ENCODE results near the gene EIF2AK2.

EIF2AK2 gene

DNA sequence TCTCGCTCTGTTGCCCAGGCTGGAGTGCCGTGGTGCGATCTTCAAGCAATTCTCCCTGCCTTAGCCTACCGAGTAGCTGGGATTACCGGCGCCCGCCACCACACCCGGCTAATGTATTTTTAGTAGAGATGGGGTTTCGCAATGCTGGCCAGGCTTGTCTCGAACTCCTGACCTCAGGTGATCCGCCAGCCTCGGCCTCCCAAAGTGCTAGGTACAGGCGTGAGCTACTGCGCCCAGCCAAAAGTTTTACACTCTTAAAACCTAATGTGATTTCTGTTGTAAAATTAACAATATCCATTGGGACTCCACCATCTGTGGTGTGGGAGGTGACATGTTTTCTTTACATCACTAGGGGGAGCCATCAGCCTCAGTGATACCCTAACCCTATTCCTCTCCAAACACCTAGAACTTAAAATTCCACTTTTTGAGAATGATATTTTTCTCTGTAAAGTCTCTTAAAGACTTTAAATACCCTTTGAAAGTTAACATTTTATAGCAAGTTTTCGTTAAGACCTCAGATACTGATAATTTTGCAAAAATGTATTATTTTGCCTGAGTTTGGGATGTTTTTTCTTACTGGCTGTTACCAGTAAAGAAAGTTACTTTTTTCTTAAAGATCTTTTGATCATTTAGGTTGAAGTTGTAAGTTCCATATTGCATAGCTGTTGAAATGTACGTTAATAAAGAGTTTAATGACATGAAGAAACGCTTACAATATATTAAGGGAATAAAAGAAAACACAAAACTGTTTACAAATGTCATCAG, 11.6 kb upstream of the EIF2AK2 start:
- DNase-seq: peak; percentile 29 to 67 (median 61)

- no peak for DNase-seq
Observed at GRCh38 chr2:37167636-37168180, 10.9 kb upstream of the EIF2AK2 start.

DNA sequence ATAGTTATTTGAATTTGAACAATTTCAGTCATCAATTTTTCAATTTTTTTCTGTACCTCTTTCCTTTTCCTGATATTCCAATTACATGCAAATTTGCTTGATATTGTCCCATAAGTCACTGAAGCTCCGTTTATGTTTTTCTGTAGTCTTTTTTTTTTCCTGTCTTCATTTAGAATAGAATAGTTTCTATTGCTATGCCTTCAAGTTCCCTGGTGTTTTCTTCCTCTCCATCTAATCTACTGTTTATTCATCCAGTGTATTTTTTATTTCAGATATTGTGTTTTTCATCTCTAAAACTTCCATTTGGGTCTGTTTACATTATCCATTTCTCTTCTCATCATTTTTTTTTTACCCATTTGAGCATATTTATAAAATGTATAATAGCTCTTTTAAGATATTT, 8.0 kb upstream of the EIF2AK2 start:
- DNase-seq: no peak

- peak; percentile 19 to 43 (median 38) for DNase-seq
Observed at GRCh38 chr2:37156071-37156856, 516 bp downstream of the EIF2AK2 start.

DNA sequence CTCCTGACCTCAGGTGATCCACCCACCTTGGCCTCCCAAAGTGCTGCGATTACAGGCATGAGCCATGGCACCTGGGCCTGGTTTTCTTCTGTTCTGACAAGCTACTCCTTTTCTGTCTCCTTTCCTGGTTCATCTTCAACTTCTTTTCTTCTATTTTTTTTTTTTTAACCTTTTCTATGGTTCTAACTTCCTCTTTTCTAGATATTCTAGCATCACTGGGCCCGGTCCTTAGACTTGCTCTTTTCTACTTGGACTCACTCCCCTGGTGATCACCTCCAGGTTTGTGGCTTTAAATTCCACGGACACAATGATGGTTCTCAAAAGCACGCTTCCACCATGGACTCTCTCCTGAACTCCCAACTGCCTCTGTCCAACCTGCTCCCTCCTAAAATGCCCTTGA, 2.0 kb downstream of the EIF2AK2 start:
- DNase-seq: no peak

- no peak for DNase-seq
Observed at GRCh38 chr2:37153224-37153623, 3.6 kb downstream of the EIF2AK2 start.

DNA sequence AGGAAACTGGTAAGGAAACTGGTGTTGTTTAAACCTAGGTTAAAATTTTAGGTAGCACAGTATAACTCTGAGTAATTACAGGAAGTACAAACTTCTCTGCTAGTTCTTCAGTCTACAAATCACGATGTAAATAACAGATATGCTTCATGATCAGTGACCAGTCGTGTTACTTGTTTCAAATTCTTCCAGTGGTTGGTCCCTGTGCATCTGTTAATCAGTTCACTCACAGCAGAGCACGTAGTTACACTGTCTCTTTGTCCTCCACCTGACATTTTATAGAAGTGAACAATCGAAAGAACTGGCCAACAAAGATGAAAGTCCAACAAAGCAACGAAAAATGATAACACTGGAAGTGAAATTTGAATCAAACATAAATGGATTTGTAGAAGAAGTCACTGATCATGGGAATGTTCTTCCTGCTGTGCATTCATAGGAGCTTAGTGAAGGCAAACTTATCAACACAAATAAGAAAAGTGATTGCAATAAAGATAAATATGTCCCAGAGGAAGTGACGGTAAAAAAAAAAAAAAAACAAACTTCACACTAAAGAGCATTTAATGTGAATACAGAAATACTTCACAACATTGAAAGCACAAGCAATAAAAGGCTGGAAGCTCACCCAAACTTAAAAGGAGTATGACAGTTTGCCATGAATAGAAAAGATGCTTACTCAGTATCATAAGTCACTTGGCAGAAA, 7.0 kb downstream of the EIF2AK2 start:
- DNase-seq: no peak

DNA sequence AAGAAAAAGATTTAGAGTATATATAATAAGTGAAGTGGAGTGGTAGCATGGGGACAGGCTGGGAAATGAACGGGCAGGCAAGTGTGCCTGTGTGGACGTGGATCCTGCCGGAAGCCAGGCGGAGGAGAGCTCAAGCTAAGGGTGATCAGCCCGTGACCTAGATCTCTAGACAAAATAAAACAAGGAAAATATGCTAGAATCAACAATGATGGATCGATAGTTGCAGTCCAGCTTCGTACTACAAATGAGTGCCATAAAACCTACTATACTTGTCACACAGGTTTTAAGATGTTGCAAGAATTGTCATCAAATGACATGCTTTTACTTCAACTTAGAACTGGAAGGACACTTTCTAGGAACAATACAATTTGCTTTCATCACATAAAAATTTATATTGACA, 8.5 kb downstream of the EIF2AK2 start:
- no peak for DNase-seq

DNA sequence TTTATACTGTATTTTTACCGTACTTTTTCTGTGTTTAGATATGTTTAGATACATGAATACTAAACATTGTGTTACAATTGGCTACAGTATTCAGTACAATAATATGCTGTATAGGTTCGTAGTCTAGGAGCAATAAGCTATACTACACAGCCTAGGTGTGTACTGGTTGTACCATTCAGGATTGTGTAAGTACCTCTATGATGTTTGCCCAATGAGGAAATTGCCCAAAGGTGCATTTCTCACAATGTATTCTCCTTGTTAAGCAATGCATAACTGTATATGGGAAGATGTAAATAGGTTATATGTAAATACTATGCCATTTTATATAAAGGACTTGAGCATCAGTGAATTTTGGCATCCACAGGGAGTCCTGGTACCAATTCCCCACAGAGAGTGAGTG, 10.7 kb downstream of the EIF2AK2 start:
- no peak for DNase-seq

DNA sequence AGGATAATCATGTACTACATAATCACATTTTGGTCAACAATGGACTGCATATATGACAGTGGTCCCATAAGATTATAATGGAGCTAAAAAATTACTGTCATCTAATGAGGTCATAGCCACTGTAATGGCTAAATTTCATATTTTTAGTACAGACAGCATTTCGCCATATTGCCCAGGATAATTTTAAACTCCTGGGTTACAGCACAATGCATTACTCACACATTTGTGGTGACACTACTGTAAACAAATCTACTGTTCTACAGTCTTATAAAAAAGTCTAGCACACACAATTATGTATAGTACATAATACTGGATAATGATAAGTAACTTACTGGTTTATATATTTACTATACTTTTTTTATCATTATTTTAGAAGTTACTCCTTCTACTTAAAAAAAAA, 12.8 kb downstream of the EIF2AK2 start:
- DNase-seq: peak in 2 of 4 experiments; percentile 6 to 11

DNA sequence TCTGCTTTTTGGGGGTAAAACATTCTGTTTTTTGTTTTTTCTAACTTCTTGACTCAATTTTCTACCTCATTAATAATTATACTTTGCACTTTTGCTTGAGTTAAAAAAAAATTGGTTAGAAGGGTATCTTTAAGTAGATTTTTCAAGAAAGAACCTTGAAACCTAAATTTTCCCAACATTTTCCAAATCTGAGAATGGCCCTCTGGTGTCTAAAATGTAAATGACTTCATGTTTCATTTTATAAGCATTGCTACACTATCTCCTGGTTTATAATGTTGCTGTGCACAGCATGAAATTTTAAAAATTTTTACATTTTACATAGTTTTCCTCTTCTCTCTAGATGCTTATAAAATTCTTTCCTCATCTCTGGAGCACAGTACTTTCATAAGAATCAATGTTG, 14.2 kb downstream of the EIF2AK2 start:
- DNase-seq: no peak

DNA sequence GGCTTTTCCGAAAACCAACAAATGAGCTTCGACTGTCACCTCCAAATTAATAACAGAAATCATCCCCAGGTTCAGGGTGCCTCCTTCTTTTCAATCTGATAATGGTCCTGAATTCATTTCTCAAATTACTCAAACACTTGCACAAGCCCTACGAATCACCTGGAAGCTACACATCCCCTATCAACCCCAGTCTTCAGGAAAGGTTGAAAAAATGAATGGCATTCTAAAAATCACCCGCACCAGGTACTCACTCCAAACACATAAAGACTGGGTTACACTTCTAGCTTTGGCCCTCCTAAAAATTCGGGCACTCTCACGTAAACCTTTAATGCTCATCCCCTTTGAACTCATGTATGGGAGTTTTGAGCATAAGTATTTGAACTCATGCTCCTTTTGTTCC, 23.9 kb downstream of the EIF2AK2 start:
- no peak for DNase-seq

DNA sequence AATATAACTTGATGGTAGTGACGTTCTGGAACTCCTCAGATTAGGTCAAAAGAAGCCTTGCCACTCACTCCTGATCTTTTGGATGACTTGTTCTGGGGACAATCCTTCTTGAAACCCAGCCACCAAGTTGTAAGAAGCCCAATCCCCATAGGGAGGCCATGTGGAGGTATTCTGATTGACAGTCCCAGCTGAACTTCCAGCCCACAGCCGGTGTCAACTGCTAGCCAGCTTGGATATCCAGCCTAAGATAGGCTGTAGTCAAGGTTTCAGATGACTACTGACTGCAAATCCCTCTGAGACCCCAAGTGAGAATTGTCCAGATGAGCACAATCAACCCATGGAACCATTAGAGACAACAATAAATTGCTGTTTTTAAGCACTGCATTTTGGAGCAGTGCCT, 31.4 kb downstream of the EIF2AK2 start:
- DNase-seq: no peak

- peak in 2 of 4 experiments; percentile 1 to 2 for DNase-seq
Observed at GRCh38 chr2:37119157-37119556, 37.6 kb downstream of the EIF2AK2 start.

DNA sequence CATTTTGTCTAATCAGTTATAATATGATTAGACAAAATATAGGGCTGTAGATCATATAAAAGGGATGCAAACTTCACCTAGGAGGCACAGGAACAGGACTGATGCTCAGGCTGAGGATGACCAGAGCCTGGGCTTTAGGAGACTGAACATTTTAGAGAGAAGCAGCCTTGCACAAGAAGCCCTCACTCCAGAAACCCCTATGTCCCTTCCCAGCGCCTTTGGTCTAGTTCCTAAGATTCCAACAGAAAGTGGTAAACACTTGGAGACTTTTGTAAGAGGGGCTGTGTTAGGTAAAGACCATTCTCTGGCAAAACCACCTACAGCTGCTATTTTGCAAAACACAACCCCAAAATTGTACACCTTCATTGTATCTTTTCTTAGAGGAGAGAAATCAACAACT, 39.2 kb downstream of the EIF2AK2 start:
- DNase-seq: no peak

DNA sequence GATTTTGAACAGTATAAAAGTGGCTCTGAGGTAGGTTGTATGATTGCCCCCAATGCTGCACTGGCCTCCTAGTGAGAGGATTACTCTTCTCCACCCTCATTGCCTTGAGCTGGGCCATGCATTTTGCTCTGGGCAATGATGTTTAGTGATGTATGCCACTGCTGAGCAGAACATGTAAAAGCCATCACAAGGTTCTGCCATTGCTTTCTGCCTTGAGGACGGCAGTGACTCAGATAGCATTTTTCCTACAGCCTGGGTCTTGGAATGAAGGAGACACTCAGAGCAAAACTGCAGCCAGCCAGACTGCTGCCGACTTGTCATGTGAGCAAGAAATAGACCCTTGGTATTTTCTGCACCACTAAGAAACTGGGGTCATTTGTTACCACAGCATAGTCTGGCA, 44.8 kb downstream of the EIF2AK2 start:
- DNase-seq: no peak

DNA sequence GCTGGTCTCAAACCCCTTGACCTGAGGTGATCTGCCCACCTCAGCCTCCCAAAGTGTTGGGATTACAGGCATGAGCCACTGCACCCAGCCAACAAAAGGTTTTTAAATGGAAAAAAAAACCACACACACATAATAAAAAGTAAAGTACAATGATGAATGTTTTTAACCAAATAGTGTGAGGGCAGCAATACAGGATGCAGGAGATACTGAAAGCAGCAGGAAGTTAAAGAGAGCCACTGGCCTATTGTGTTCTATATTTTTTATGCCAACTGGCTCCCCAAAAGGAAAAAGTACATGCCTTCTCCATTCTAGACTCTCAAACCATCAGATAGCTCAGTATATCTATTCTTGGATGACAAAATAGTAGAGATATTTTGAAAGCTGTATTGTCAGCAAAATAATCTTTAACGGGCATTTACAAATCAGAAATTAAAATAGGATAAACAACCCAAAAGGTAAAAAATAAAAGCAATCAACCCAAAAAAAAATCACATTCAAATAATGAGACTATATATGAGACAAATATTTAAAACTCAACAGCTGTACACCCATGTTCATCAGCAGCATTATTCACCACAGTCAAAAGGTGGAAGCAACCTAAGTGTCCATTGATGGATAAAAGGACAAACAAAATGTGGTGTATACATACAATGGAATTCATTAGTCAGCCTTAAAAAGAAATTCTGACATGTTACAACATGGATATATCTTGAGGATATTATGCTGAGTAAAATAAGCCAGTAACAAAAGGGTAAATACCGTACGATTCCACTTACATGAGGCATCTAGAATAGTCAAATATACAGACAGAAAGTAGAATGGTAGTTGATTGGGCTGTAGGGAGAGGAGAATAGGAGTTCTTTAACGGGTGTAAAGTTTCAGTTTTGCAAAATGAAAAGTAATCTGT, 46.2 kb downstream of the EIF2AK2 start:
- no peak for DNase-seq

DNA sequence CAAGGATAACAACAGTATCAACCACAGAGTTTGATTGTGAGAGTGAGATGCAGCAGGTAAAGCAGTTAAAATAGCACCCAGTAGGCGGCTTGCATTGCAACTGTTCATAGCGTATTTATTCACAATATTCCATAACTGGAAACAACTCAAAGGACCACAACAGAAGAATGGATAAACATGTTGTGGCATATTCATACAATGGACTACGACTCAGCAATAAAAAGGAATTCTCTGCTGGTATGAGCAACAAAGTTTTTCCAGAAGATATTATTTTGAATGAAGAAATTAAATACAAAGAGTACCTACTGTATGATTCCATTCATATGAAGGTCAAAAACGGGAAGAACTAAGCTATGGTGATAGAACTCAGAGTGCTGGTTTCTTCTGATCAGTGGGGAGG, 47.3 kb downstream of the EIF2AK2 start:
- DNase-seq: no peak

DNA sequence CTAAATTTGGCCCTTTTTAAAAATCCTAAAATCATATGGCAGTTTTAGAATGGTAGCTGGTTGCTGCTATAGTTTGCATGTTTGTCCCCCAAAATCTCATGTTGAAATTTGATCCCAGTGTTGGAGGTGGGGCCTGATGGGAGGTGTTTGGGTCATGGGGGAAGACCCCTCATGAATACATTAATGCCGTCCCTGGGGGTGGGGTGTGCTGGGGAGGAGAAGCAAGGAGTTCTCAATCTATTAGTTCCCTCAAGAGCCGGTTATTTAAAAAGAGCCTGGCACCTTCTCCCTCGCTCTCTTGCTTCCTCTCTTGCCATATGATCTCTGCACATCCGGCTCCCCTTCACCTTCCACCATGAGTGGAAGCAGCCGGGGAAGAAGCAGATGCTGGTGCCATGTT, 51.6 kb downstream of the EIF2AK2 start:
- DNase-seq: no peak

DNA sequence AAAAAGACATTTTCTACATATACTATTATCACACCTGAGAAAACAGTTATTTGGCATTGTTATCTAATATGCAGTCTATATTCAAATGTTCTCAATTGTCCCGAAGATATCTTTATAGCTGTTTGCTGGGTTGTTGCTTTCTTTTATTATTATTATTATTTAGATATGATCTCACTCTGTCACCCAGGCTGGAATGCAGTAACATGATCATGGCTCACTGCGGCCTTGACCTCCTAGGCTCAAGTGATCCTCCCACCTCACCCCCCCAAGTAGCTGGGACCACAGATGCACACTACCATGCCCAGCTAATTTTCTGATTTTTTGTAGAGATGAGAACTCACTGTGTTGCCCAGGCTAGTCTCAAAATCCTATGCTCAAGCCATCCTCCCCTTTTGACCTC, 52.6 kb downstream of the EIF2AK2 start:
- DNase-seq: no peak

DNA sequence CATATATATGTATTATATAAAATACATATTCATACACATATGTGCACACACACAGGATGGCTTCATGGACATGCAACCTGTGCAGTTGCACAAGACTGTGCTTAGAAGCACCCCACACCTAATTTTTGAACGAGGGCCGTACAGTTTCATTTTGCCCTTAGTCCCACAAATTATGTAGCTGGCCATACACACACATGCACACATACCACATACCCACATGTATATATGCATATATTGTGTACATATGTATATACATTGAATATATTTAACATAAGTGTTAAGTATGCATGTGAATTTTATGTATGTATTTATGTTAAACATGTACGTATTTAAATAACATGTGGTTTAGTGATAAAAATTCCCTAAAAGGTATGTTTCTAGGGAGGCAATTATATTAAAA, 54.2 kb downstream of the EIF2AK2 start:
- no peak for DNase-seq

- no peak for DNase-seq
Observed at GRCh38 chr2:37100054-37100453, 56.7 kb downstream of the EIF2AK2 start.
